Mucosa of stomach (tissue), 1 donor: ENCODE results near the gene PPP1R8.
A peak's percentile ranks its signal among the peaks of the same experiment; 100 is the strongest.
"Not testable (repeated sequence)": the region's sequence is repeated elsewhere in the genome, so short reads cannot be mapped to it uniquely, and the experiment has no call there.

Experiments used
- H3K27me3 ChIP-seq: one replicate; pipeline ENCODE4 v1.7.0; 2013; ENCODE audit warnings: mild to moderate bottlenecking, low read length; ENCODE audit not compliant: control insufficient read depth, insufficient read depth
- H3K36me3 ChIP-seq: one replicate; pipeline ENCODE4 v1.7.0; 2013; ENCODE audit warnings: low read length; ENCODE audit not compliant: control insufficient read depth, insufficient read depth
- H3K4me1 ChIP-seq: one replicate; pipeline ENCODE4 v1.7.0; 2013; ENCODE audit warnings: mild to moderate bottlenecking, low read length; ENCODE audit not compliant: control insufficient read depth, insufficient read depth
- H3K4me3 ChIP-seq: one replicate; pipeline ENCODE4 v1.7.0; 2013; ENCODE audit warnings: low read length
- H3K9ac ChIP-seq: one replicate; pipeline ENCODE4 v1.7.0; 2013; ENCODE audit warnings: mild to moderate bottlenecking, low read length, moderate library complexity
- H3K9me3 ChIP-seq: one replicate; pipeline ENCODE4 v1.7.0; 2013; ENCODE audit warnings: mild to moderate bottlenecking, low read length, moderate library complexity; ENCODE audit not compliant: control insufficient read depth
- donor health status: Pancreatic carcinoma.

PPP1R8 gene

DNA sequence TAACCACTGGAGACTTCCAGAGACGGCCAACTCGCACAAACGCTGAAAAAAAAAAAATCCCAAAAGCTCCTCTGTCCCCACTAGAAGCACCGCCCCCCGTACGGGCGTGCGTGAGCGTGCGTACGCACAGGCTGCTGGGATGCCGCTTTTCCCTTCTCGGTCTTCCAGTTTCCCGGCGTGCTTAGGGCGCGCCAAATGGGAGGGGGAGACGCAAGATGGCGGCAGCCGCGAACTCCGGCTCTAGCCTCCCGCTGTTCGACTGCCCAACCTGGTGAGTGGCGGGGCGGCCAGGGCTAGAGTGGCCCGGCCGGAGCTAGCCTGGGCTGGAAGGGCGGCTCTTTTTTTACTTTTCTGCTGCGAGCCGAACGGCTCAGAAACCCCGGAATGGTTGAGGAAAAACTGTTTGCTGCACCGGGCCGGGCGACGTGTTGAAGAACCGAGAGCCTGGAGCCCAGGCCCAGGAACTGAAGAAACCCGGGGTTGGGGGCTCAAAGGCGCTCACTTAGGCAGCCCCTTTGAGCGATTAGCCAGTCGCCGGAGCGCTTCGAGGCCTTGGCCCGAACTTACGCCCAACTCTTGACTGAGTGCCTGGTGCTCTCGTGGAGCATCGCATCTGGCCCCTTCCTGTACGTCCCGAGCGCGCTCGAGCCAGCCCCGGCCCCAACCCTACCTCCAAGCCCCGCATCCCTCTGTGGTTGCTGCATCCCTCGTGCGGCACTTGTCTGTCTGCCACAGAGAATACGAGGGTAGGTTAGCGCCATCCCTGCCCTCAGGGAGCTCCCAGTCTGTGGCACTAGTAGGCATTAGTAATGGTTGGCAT, at the start of gene PPP1R8:
TSS of gene PPP1R8 (plus strand) at position 162 of the 820 bp plus-strand sequence. CDS start at position 216, 54 bp downstream.
- no peaks in the 10 kb centered on the region for H3K9me3 ChIP-seq
- no peaks in the 10 kb centered on the region for H3K27me3 ChIP-seq
- no peaks in the 10 kb centered on the region for H3K36me3 ChIP-seq
- H3K9ac ChIP-seq = peak within 1 kb of the TSS; percentile 97
- H3K4me3 ChIP-seq = peak within 1 kb of the TSS; percentile 69
- H3K4me1 ChIP-seq = peaks cover 14% of the 10 kb centered on the region

DNA sequence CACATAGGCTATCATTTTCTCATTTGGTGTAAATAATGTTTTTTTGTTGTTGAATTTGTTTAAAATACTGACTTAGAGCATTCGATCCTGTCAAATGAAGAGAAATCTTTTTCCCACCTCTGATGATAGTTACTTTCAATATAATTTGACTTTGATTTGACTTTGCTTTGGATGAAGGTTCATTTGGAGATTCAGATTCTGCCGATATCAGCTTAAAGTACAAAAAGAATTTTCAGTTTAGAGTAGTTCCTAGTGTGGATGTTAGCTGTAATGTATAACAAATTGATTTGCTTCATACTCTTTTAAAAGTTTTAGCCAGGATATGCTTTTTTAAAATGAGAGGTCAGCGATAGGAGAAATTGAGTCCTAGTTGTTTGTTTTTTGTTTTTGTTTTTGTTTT, 47.6 kb upstream of the PPP1R8 start:
- H3K4me3 ChIP-seq = no peak overlapping the region
- no peaks in the 10 kb centered on the region for H3K9me3 ChIP-seq
- H3K27me3 ChIP-seq = no peaks in the 10 kb centered on the region
- no peak overlapping the region for H3K9ac ChIP-seq
- peaks cover 51% of the 10 kb centered on the region for H3K4me1 ChIP-seq
- no peaks in the 10 kb centered on the region for H3K36me3 ChIP-seq

DNA sequence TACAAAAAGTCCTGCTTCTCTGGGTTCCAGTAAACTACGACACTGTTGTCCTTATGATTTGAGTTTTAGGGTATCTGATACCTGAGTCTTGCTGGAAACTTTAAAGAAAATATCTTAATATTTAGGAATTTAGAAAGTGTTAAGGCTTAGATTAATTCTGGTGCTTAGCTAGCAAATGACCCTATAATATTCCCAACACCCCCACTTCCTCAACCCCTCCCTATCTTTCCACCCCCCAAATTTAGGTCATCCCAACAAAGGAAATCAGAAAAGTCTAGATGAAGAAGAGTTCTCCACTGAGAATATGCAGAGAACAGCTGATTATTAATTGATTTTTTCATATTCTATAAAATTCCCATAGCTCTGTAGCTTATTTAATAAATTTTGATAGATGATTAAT, 45.9 kb upstream of the PPP1R8 start:
- H3K27me3 ChIP-seq = no peaks in the 10 kb centered on the region
- H3K4me3 ChIP-seq = no peak overlapping the region
- H3K9me3 ChIP-seq = no peaks in the 10 kb centered on the region
- H3K36me3 ChIP-seq = no peaks in the 10 kb centered on the region
- no peak overlapping the region for H3K9ac ChIP-seq
- H3K4me1 ChIP-seq = peaks cover 45% of the 10 kb centered on the region

DNA sequence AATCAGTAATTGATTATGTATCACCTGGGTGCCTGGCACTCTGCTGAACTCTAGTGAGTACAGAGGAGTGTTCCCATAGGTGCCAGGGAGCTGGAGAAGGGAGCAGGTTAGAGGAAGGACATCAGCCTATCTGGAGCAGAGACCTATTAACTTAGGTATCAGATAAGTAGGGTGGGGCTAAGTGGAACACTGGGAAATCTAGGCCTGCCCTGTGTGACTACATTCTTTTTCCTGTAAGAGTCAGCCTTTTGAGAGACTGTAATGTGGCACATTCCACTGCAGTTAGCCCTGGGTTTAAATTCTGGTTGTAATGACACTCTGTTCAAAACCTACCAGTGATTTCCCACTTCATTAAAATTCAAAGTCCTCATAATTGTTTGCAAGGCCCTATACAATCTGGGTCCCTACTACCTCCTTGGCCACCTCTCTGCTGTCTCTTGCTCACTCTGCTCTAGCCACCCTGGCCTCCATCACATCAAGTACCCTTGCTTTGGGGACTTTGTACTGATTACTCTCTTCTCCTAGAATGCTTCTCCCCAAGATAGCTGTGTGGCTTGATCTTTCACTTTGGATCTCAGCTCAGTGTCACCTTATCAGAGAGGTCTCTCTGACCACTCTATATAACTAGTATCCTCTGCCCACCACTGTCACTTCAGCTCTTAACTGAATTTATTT, 44.7 kb upstream of the PPP1R8 start:
- Histone ChIP-seq H3K9ac (peak overlapping the region; percentile 16), H3K36me3 (no peaks in the 10 kb centered on the region), H3K4me3 (no peak overlapping the region), H3K9me3 (no peaks in the 10 kb centered on the region), H3K27me3 (no peaks in the 10 kb centered on the region), H3K4me1 (peaks cover 43% of the 10 kb centered on the region)

DNA sequence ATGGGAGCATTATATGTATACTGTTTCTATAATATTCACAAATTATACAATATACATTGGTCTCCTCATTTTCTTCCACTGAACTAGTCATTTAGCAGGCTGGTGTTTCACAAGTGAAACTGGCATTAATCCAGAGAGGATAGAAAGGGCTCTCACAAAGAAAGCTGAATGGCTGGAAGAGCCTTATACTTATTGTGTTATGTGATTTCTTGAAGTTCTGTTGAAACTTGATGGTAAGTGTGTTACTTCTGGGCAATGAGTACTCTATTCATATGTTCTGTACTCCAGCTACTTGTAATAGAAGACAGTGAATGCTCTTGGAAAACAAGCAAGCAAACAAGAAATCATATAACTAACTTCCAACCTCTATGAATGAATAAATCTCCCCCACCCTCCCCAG, 42.7 kb upstream of the PPP1R8 start:
- H3K36me3 ChIP-seq = no peaks in the 10 kb centered on the region
- H3K4me3 ChIP-seq = no peak overlapping the region
- H3K27me3 ChIP-seq = no peaks in the 10 kb centered on the region
- no peak overlapping the region for H3K9ac ChIP-seq
- H3K9me3 ChIP-seq = no peaks in the 10 kb centered on the region
- H3K4me1 ChIP-seq = peaks cover 42% of the 10 kb centered on the region

DNA sequence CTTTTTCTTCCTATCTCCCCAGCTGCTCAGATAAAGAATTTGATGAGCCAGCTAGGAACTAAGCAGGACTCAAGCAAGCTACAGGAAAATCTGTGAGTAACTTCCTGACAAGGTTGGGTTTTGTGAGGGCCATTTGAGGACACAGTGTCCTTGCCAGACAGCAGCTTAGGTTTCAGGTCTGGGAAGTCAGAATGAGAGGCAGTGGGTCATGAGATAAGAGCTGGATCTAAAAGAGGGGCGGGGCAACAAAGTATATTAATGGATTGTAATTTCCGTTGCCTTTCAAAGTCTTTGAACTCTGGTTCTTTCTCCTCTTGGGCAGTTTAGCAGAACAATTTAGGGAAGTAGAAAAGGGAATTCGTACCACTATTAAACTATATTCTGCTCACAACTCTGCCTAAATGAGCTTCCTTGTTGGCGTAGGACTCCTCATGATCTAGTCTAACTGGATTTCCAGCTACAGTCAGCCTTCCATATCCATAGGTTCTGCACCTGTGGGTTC, 41.0 kb upstream of the PPP1R8 start:
- Histone ChIP-seq H3K36me3 (peaks cover 5% of the 10 kb centered on the region), H3K4me3 (no peak overlapping the region), H3K9me3 (no peaks in the 10 kb centered on the region), H3K9ac (no peak overlapping the region), H3K4me1 (peaks cover 27% of the 10 kb centered on the region), H3K27me3 (no peaks in the 10 kb centered on the region)

DNA sequence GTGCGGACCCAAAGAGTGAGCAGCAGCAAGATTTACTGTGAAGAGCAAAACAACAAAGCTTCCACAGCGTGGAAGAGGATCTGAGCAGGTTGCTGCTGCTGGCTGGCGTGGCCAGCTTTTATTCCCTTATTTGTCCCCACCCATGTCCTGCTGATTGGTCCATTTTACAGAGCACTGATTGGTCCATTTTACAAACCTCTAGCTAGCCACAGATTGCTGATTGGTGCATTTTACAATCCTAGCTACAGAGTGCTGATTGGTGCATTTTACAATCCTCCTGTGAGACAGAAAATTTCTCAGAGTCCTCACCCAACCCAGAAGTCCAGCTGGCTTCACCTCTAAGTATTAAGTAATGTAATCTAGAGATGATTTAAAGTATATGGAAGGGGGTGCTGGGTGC, 40.3 kb upstream of the PPP1R8 start:
- H3K36me3 ChIP-seq, H3K9me3 ChIP-seq, H3K4me3 ChIP-seq, H3K9ac ChIP-seq, H3K27me3 ChIP-seq: not testable (repeated sequence)
- H3K4me1 ChIP-seq = peaks cover 24% of the 10 kb centered on the region

DNA sequence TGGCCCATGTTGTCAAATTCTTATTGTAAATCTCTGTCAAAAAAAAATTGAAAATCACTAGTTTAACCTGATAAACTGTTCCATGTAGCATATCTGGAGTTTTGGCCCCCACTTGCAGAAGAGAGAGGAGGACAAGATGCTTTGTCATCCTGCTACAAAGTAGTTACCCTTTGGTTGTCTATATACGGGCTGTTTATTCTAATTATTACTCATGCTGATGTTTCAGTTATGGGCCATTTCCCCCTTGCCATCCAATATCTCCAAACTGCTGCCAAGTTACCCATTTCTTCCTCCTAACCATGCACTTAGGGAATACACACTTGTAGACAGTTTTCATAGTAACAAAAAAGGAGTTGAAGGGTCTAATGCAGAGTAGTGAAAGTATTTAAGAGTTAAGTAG, 35.0 kb upstream of the PPP1R8 start:
- Histone ChIP-seq H3K9me3 (no peaks in the 10 kb centered on the region), H3K36me3 (peaks cover 5% of the 10 kb centered on the region), H3K27me3 (no peaks in the 10 kb centered on the region), H3K4me3 (no peak overlapping the region), H3K4me1 (no peaks in the 10 kb centered on the region), H3K9ac (no peak overlapping the region)

DNA sequence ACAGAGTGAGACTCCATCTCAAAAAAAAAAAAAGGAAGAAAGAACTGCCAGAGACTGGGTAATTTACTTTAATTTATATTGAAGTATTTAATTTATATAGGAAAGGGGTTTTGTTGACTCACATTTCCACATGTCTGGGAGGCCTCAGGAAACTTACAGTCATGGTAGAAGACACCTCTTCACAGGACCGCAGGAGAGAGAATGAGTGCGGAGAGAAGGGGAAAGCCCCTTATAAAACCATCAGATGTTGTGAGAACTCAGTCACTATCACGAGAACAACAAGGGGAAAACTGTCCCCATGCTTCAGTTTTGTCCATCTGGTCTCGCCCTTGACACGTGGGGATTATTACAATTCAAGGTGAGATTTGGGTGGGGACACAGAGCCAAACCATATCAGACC, 25.8 kb upstream of the PPP1R8 start:
- H3K36me3 ChIP-seq = peaks cover 6% of the 10 kb centered on the region
- no peaks in the 10 kb centered on the region for H3K4me1 ChIP-seq

DNA sequence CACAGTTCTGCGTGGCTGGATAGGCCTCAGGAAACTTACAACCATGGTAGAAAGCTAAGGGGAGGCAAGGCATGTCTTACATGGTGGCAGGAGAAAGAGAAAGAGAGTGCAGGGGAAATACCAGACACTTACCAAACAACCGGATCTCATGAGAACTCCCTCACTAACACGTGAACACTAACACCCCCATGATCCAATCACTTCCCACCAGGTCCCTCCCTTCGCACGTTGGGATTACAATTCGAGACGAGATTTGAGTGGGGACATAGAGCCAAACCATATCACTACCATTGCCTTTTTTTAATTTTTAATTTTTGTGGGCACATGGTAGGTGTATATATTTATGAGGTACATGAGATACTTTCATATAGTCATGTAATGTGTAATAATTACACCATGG, 23.8 kb upstream of the PPP1R8 start:
- Histone ChIP-seq H3K27me3 (no peaks in the 10 kb centered on the region), H3K36me3 (peaks cover 6% of the 10 kb centered on the region), H3K4me3 (no peak overlapping the region), H3K4me1 (no peaks in the 10 kb centered on the region), H3K9ac (no peak overlapping the region), H3K9me3 (no peaks in the 10 kb centered on the region)

More for the DNA sequence above, 25.8 kb upstream of the PPP1R8 start:
- no peak overlapping the region for H3K4me3 ChIP-seq
- H3K9me3 ChIP-seq = no peaks in the 10 kb centered on the region
- no peak overlapping the region for H3K9ac ChIP-seq
- H3K27me3 ChIP-seq = no peaks in the 10 kb centered on the region

DNA sequence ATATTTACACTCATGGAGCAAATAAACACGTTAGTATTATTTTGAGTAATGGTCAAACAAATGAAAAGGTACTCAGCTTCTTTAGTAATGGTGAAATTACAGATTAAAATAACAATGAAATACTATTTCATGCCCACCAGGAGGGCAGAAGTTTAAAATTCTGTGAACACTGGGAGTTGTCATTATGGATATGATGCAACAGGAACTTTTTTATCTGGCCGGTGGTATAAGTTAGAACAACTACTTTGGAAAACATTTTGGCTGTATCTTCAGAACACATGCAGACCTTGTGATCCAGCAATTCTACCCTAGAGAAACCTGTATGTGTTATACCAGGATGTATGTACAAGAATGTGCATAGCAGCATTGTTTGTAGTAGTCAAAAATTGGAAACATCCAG, 23.2 kb upstream of the PPP1R8 start:
- Histone ChIP-seq H3K9ac (no peak overlapping the region), H3K9me3 (no peaks in the 10 kb centered on the region), H3K36me3 (peaks cover 2% of the 10 kb centered on the region), H3K4me1 (no peaks in the 10 kb centered on the region), H3K27me3 (no peaks in the 10 kb centered on the region), H3K4me3 (no peak overlapping the region)

DNA sequence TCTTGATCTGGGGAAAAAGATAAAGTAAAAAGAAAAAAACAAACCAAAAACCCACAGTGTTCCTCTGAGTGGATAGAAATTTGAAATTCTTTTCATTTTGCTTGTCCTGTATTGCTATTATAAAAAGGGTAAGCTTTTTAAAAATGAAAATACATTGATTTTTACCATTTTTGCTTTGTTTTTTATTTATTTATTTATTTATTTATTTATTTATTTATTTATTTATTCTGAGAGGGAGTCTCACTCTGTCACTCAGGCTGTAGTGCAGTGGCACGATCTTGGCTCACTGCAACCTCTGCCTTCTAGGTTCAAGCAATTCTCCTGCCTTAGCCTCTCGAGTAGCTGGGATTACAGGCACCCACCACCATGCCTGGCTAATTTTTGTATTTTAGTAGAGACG, 22.5 kb upstream of the PPP1R8 start:
- H3K27me3 ChIP-seq, H3K36me3 ChIP-seq, H3K4me1 ChIP-seq, H3K4me3 ChIP-seq, H3K9ac ChIP-seq, H3K9me3 ChIP-seq: not testable (repeated sequence)
